GM12878 (cell line): ENCODE measurements around the gene HOXB13. TPM values are rescaled to one million over a fixed set of nuclear protein-coding genes. Genes with fewer than 3 reads are reported as not detected.

Source experiments
- ATAC-seq: fragments of 200-7000 bp; cut with Tn5 transposase; 3 replicates; pipeline ENCODE4 v1.9.1; 2020; ENCODE audit warnings: mild to moderate bottlenecking, moderate library complexity
- BruUV-seq: library from RNA; stranded (reverse); fragments of 400-500 nt; replicated peaks from 2 replicates; lab custom pipeline; 2021; lab: Mats Ljungman, UMichigan
- CTCF ChIA-PET: fragments of 300-600 bp; sonication (Branson Sonifier 250); formaldehyde crosslinking; extraction: SDS; loops from one replicate; lab custom pipeline; 2021; ENCODE audit warnings: inconsistent platforms; lab: Yijun Ruan, JAX
- POLR2A ChIA-PET: fragments of 350-600 bp; formaldehyde crosslinking; extraction: SDS; loops from one replicate; lab custom pipeline; 2021; ENCODE audit warnings: inconsistent platforms; lab: Charles Lee
- RAD21 ChIA-PET: fragments of 300-600 bp; sonication (Branson Sonifier 250); formaldehyde crosslinking; loops from one replicate; lab custom pipeline; 2023; ENCODE audit warnings: antibody characterized with exemption; ENCODE audit not compliant: unreplicated experiment; lab: Charles Lee
- SMC1A ChIA-PET: fragments of 300-600 bp; sonication (Branson Sonifier 250); formaldehyde crosslinking; loops from one replicate; lab custom pipeline; 2023; ENCODE audit not compliant: unreplicated experiment, uncharacterized antibody; lab: Charles Lee
- DNase-seq: peaks from one replicate; pipeline ENCODE4 v3.0.0-alpha.2; 2011; ENCODE audit warnings: low read depth, low spot score
- FAIRE-seq: peaks from 3 replicates; lab custom pipeline; 2011; peaks lifted over from hg19 to GRCh38; lab: Jason Lieb, UNC
- H2AFZ ChIP-seq: 2 replicates; pipeline ENCODE4 v1.6.0; 2011; ENCODE audit warnings: low read depth, low read length, control low read depth; ENCODE audit not compliant: control insufficient read depth
- H3K27ac ChIP-seq: 2 replicates; pipeline ENCODE4 v1.5.1; 2011; ENCODE audit warnings: control low read depth; ENCODE audit not compliant: control insufficient read depth, insufficient read depth
- H3K27me3 ChIP-seq, 2 experiments: replicated peaks in 1 of 2; 2 replicates each; pipeline versions ENCODE4 v1.6.0 to v1.6.1; 2011; ENCODE audit warnings: low read length in 1 of 2; ENCODE audit not compliant: control insufficient read depth in 2 of 2, insufficient read depth in 2 of 2
- H3K36me3 ChIP-seq, 2 experiments: 2 replicates each; pipeline ENCODE4 v1.5.1; 2011; ENCODE audit warnings: low read length in 1 of 2; ENCODE audit not compliant: control insufficient read depth in 2 of 2, insufficient read depth in 2 of 2
- H3K4me1 ChIP-seq: 2 replicates; pipeline ENCODE4 v1.6.1; 2011; ENCODE audit warnings: mild to moderate bottlenecking, low read length, moderate library complexity, mixed read lengths; ENCODE audit not compliant: control insufficient read depth, insufficient read depth
- H3K4me2 ChIP-seq: 2 replicates; pipeline ENCODE4 v1.6.0; 2011; ENCODE audit warnings: control low read depth; ENCODE audit not compliant: control insufficient read depth, insufficient read depth
- H3K4me3 ChIP-seq: fragments of 200-600 bp; sonication (generic); 2 replicates; pipeline ENCODE4 v1.5.1; 2016
- H3K79me2 ChIP-seq: 2 replicates; pipeline ENCODE4 v1.6.0; 2011; ENCODE audit warnings: low read length; ENCODE audit not compliant: control insufficient read depth, insufficient read depth
- H3K9ac ChIP-seq: 2 replicates; pipeline ENCODE4 v1.8.0; 2011; ENCODE audit warnings: low read length, control low read depth, mixed read lengths; ENCODE audit not compliant: control insufficient read depth, insufficient read depth
- H3K9me3 ChIP-seq: replicated peaks from 3 replicates; pipeline ENCODE4 v1.5.1; 2011; ENCODE audit warnings: mild to moderate bottlenecking, low read length; ENCODE audit not compliant: control insufficient read depth, insufficient read depth
- H4K20me1 ChIP-seq: 2 replicates; pipeline ENCODE4 v1.6.0; 2011; ENCODE audit not compliant: control insufficient read depth, insufficient read depth
- CBFB ChIP-seq: IDR thresholded peaks from 2 replicates; pipeline ENCODE4 v1.6.1; 2016; ENCODE audit warnings: antibody characterized with exemption, low read depth
- CHD4 ChIP-seq: fragments of 200-600 bp; sonication (generic); IDR thresholded peaks from 2 replicates; pipeline ENCODE4 v1.6.1; 2016; ENCODE audit warnings: mild to moderate bottlenecking
- CTCF ChIP-seq, 3 experiments: IDR thresholded peaks in 2 of 3; conservative IDR thresholded peaks in 1 of 3; 2 replicates each; pipeline ENCODE4 v1.5.1; 2011; ENCODE audit warnings: low read depth in 3 of 3, low read length in 3 of 3, mild to moderate bottlenecking in 3 of 3, control low read depth in 2 of 3, moderate library complexity in 2 of 3, inconsistent platforms in 1 of 3, mixed read lengths in 1 of 3; ENCODE audit not compliant: control insufficient read depth in 2 of 3, insufficient read depth in 1 of 3; ENCODE audit errors: extremely low read depth in 1 of 3
- HDAC2 ChIP-seq: fragments of 200-600 bp; sonication (generic); IDR thresholded peaks from 2 replicates; pipeline ENCODE4 v1.6.1; 2017
- IRF5 ChIP-seq: fragments of 450-650 bp; IDR thresholded peaks from 2 replicates; pipeline ENCODE4 v1.6.1; 2017; ENCODE audit warnings: borderline replicate concordance
- MLLT1 ChIP-seq: fragments of 450-650 bp; IDR thresholded peaks from 2 replicates; pipeline ENCODE4 v1.6.1; 2016; ENCODE audit warnings: mild to moderate bottlenecking
- POLR2A ChIP-seq: IDR thresholded peaks from 2 replicates; pipeline ENCODE4 v1.6.1; 2011; ENCODE audit warnings: low read depth, mild to moderate bottlenecking, low read length
- PRDM15 ChIP-seq: fragments of 450-650 bp; formaldehyde crosslinking; IDR thresholded peaks from 2 replicates; pipeline ENCODE4 v1.4.0; 2020; ENCODE audit warnings: mild to moderate bottlenecking, moderate library complexity
- SUZ12 ChIP-seq: fragments of 200-600 bp; sonication (generic); IDR thresholded peaks from one replicate; pipeline ENCODE4 v1.6.1; 2018; ENCODE audit warnings: antibody characterized with exemption, mild to moderate bottlenecking; ENCODE audit not compliant: unreplicated experiment
- TAF1 ChIP-seq: IDR thresholded peaks from 2 replicates; pipeline ENCODE4 v1.6.1; 2011; ENCODE audit warnings: mild to moderate bottlenecking, low read depth, low read length, borderline replicate concordance
- WRNIP1 ChIP-seq: IDR thresholded peaks from 2 replicates; pipeline ENCODE4 v1.6.1; 2011; ENCODE audit warnings: low read depth, low read length, improper control_type of control experiment, borderline replicate concordance
- WGBS: methylation state at CpG from one replicate; pipeline ENCODE4 v1.1.6; 2016; ENCODE audit warnings: low lambda C conversion rate; ENCODE audit not compliant: insufficient replicate concordance, insufficient coverage; ENCODE audit errors: missing lambda C conversion rate; 5-methylcytosine and 5-hydroxymethylcytosine counted together
- in situ Hi-C: fragments of 300-500 bp; cut with MboI; formaldehyde crosslinking; loops from 9 replicates; pipeline ENCODE4 v1.14.3; 2018; ENCODE audit warnings: mixed read lengths
- intact Hi-C: fragments of 100-400 bp; cut with micrococcal nuclease; formaldehyde crosslinking; loops from one replicate; pipeline ENCODE4 v1.14.2; 2022; ENCODE audit not compliant: unreplicated experiment
- polyA plus RNA-seq, 11 experiments: library from polyadenylated mRNA; depleted of rRNA in 4 of 11; unstranded in 6 of 11; stranded (reverse) in 5 of 11; fragments of >200 nt; fragmentation: Nextera tagmentation in 4 of 11; fragmentation: Illumina TruSeq in 1 of 11; extraction: Ambion mirVana in 4 of 11; extraction: Trizol in 1 of 11; gene quantifications; 1 replicate in 1 of 11; 2 replicates in 10 of 11; pipeline versions ENCODE4 v1.2.1 to v1.2.3, GENCODE V29; 2011 to 2016; ENCODE audit warnings: inconsistent platforms in 2 of 11, missing spikeins in 2 of 11, low read depth in 1 of 11
- total RNA-seq, 4 experiments: library from RNA; depleted of rRNA in 3 of 4; stranded (reverse); fragments of >200 nt in 3 of 4; fragmentation: Illumina TruSeq in 1 of 4; extraction: Trizol in 1 of 4; gene quantifications; 2 replicates each; pipeline versions ENCODE4 v1.2.1 to v1.2.3, GENCODE V29; 2013 to 2021

The HOXB13 gene
- total and polyA plus RNA-seq, 10 of the 15 experiments (the other 5 are each of a cell fraction or from before 2014, with no cell fraction given): 0.05 TPM; not detected in 9

- no peak overlapping the region for H3K4me3 ChIP-seq
- no peak for FAIRE-seq
- WGBS: 25% methylated on average over 2 of the region's 2 CpGs
- peaks cover 18 to 21% of the 10 kb centered on the region in 2 experiments for H3K27me3 ChIP-seq
- no peak overlapping the region for H3K27ac ChIP-seq
- no peaks in the 10 kb centered on the region for H3K79me2 ChIP-seq
- no peak overlapping the region for H3K4me2 ChIP-seq
- peaks cover 2% of the 10 kb centered on the region; the same call in 1 of the 2 replicates for H4K20me1 ChIP-seq
- ChIA-PET CTCF (interaction anchor here (1.0 to 2.7 kb wide), 3 partner anchors 25 to 34 kb away, joined by 3 to 13 read pairs (median 4); partner anchors contain the start of gene PRAC2), POLR2A (no interaction called here), RAD21 (no interaction called here), SMC1A (no interaction called here)
- no peaks in the 10 kb centered on the region for H3K4me1 ChIP-seq
- no TSS peak for BruUV-seq
- no peak overlapping the region for H2AFZ ChIP-seq
- H3K9ac ChIP-seq: no peak overlapping the region
- intact Hi-C loops: no loop called here
- no peaks in the 10 kb centered on the region for H3K36me3 ChIP-seq
- H3K9me3 ChIP-seq: no peaks in the 10 kb centered on the region
- no peak for ATAC-seq
- in situ Hi-C loops: no loop called here
- no peak for DNase-seq
- TF ChIP-seq POLR2A (no peak), CBFB (no peak), TAF1 (no peak), IRF5 (no peak), HDAC2 (no peak), SUZ12 (no peak), CTCF (IDR thresholded peaks at IDR 0.05 in 2 of 3, conservative IDR thresholded peaks at IDR 0.05 in 1 of 3; ENCODE audit: control insufficient read depth in 2 of 3, extremely low read depth in 1 of 3, insufficient read depth in 1 of 3, low read depth in 3 of 3, low read length in 3 of 3) (no peak), PRDM15 (CRISPR knock-in tag) (no peak), MLLT1 (no peak), WRNIP1 (no peak), CHD4 (no peak)
These were observed 29.0 kb upstream of the HOXB13 start for GRCh38 chr17:48757524-48757961.
